PC-9 (cell line): Measurements from ENCODE around the gene MAP3K8. TPM values are rescaled to one million over a fixed set of nuclear protein-coding genes. Genes with fewer than 3 reads are reported as not detected.
A peak's percentile ranks its signal among the peaks of the same experiment; 100 is the strongest.

Experiments
- BruUV-seq: library from RNA; stranded (reverse); fragments of 400-500 nt; replicated peaks from 2 replicates; lab custom pipeline; 2021; lab: Mats Ljungman, UMichigan
- CTCF ChIA-PET: fragments of 300-600 bp; sonication (Branson Sonifier 250); formaldehyde crosslinking; loops from one replicate; lab custom pipeline; 2022; ENCODE audit warnings: antibody characterized with exemption; lab: Charles Lee
- POLR2A ChIA-PET: fragments of 300-600 bp; sonication (Branson Sonifier 250); formaldehyde crosslinking; loops from one replicate; lab custom pipeline; 2022; ENCODE audit warnings: antibody characterized with exemption; ENCODE audit not compliant: unreplicated experiment; lab: Charles Lee
- DNase-seq, 2 experiments: peaks; one replicate each; pipeline versions ENCODE4 v3.0.0 to v3.0.0-alpha.2; 2015 to 2022; ENCODE audit warnings: mixed read lengths in 1 of 2
- H2AFZ ChIP-seq: fragments of 200-600 bp; sonication (generic); 2 replicates; pipeline ENCODE4 v1.8.1; 2017; ENCODE audit warnings: antibody characterized with exemption
- H3F3A ChIP-seq: fragments of 200-600 bp; sonication (generic); 2 replicates; pipeline ENCODE4 v1.8.1; 2017; ENCODE audit warnings: antibody characterized with exemption, mild to moderate bottlenecking, low read depth; ENCODE audit not compliant: insufficient read depth
- H3K27ac ChIP-seq: fragments of 200-600 bp; sonication (generic); 2 replicates; pipeline ENCODE4 v1.6.1; 2016; ENCODE audit warnings: mixed run types
- H3K27me3 ChIP-seq: fragments of 200-600 bp; sonication (generic); 2 replicates; pipeline ENCODE4 v1.6.1; 2016; ENCODE audit warnings: low read depth, mixed run types; ENCODE audit not compliant: insufficient read depth
- H3K36me3 ChIP-seq: fragments of 200-600 bp; sonication (generic); 2 replicates; pipeline ENCODE4 v1.6.1; 2016; ENCODE audit warnings: low read depth, mixed run types
- H3K4me1 ChIP-seq: fragments of 200-600 bp; sonication (generic); replicated peaks from 2 replicates; pipeline ENCODE4 v1.6.1; 2016; ENCODE audit warnings: mixed run types; ENCODE audit not compliant: insufficient read depth
- H3K4me2 ChIP-seq: fragments of 200-600 bp; sonication (generic); 2 replicates; pipeline ENCODE4 v1.6.1; 2017; ENCODE audit warnings: mixed run types
- H3K4me3 ChIP-seq: fragments of 200-600 bp; sonication (generic); 2 replicates; pipeline ENCODE4 v1.6.1; 2016; ENCODE audit warnings: mixed run types
- H3K79me2 ChIP-seq: fragments of 200-600 bp; sonication (generic); 2 replicates; pipeline ENCODE4 v1.6.1; 2017; ENCODE audit warnings: low read depth, mixed run types
- H3K9me2 ChIP-seq: fragments of 200-600 bp; sonication (generic); 2 replicates; pipeline ENCODE4 v1.8.1; 2017; ENCODE audit warnings: mild to moderate bottlenecking; ENCODE audit not compliant: insufficient read depth
- H3K9me3 ChIP-seq: fragments of 200-600 bp; sonication (generic); 2 replicates; pipeline ENCODE4 v1.8.1; 2016; ENCODE audit warnings: low read depth; ENCODE audit not compliant: insufficient read depth
- H4K20me1 ChIP-seq: fragments of 200-600 bp; sonication (generic); 2 replicates; pipeline ENCODE4 v1.8.1; 2017; ENCODE audit not compliant: insufficient read depth
- CTCF ChIP-seq: fragments of 200-600 bp; sonication (generic); conservative IDR thresholded peaks from 2 replicates; pipeline ENCODE4 v1.6.1; 2017; ENCODE audit warnings: mixed run types, antibody characterized with exemption, mild to moderate bottlenecking, moderate library complexity
- EZH2 ChIP-seq: fragments of 200-600 bp; sonication (generic); IDR thresholded peaks from 2 replicates; pipeline ENCODE4 v1.8.0; 2017; ENCODE audit warnings: antibody characterized with exemption, low read depth
- intact Hi-C: fragments of 100-400 bp; cut with micrococcal nuclease; formaldehyde crosslinking; loops from one replicate; pipeline ENCODE4 v1.10.0; 2022; ENCODE audit not compliant: unreplicated experiment
- total RNA-seq: library from RNA; stranded (reverse); gene quantifications from 2 replicates; pipeline ENCODE4 v1.2.3, GENCODE V29; 2021

MAP3K8 gene
- total RNA-seq, 1 experiment from 2014 or later = 14.3 TPM

- Histone ChIP-seq H3K79me2 (no peaks in the 10 kb centered on the region), H2AFZ (no peak overlapping the region), H3K9me2 (no peaks in the 10 kb centered on the region), H3K4me1 (peaks cover 44% of the 10 kb centered on the region), H3F3A (peaks cover 23% of the 10 kb centered on the region; the same call in 1 of the 2 replicates), H3K4me3 (no peak overlapping the region), H4K20me1 (no peaks in the 10 kb centered on the region), H3K36me3 (no peaks in the 10 kb centered on the region), H3K9me3 (no peaks in the 10 kb centered on the region), H3K27ac (peak overlapping the region; percentile 53), H3K27me3 (no peaks in the 10 kb centered on the region), H3K4me2 (peak overlapping the region; percentile 31)
- ChIA-PET CTCF (no interaction called here), POLR2A (no interaction called here)
- intact Hi-C loops = loop anchor here (2.0 kb wide), 1 partner anchor 73 kb away; no protein-coding TSS in a partner anchor
- peak in 1 of 2 experiments; percentile 76 for DNase-seq
- TF ChIP-seq EZH2 = no peak
- no peak for TF ChIP-seq CTCF
- no TSS peak for BruUV-seq
Measured at GRCh38 chr10:30495687-30496086, 61.7 kb downstream of the MAP3K8 start.

GRCh38 chr10:30499816-30500215 lies 65.8 kb downstream of the MAP3K8 start:
- H4K20me1 ChIP-seq = no peaks in the 10 kb centered on the region
- no peaks in the 10 kb centered on the region for H3K36me3 ChIP-seq
- no peak overlapping the region for H2AFZ ChIP-seq
- CTCF ChIA-PET = no interaction called here
- no peaks in the 10 kb centered on the region for H3K27me3 ChIP-seq
- no peaks in the 10 kb centered on the region for H3K79me2 ChIP-seq
- peaks cover 33% of the 10 kb centered on the region for H3K4me1 ChIP-seq
- H3K9me2 ChIP-seq = no peaks in the 10 kb centered on the region
- TF ChIP-seq CTCF (no peak), EZH2 (no peak)
- H3K4me2 ChIP-seq = no peak overlapping the region
- H3K4me3 ChIP-seq = no peak overlapping the region
- no peak overlapping the region for H3K27ac ChIP-seq
- DNase-seq = no peak
- intact Hi-C loops = no loop called here
- no peaks in the 10 kb centered on the region for H3K9me3 ChIP-seq
- peaks cover 11% of the 10 kb centered on the region; the same call in 1 of the 2 replicates for H3F3A ChIP-seq
- BruUV-seq = no TSS peak
- POLR2A ChIA-PET = no interaction called here

GRCh38 chr10:30500534-30500933 lies 66.5 kb downstream of the MAP3K8 start:
- no peak overlapping the region for H3K4me3 ChIP-seq
- DNase-seq = no peak
- H3K4me2 ChIP-seq = no peak overlapping the region
- peaks cover 11% of the 10 kb centered on the region; the same call in 1 of the 2 replicates for H3F3A ChIP-seq
- H3K9me2 ChIP-seq = no peaks in the 10 kb centered on the region
- ChIA-PET POLR2A (no interaction called here), CTCF (no interaction called here)
- H3K4me1 ChIP-seq = peaks cover 26% of the 10 kb centered on the region
- no peaks in the 10 kb centered on the region for H3K36me3 ChIP-seq
- no peaks in the 10 kb centered on the region for H3K27me3 ChIP-seq
- no TSS peak for BruUV-seq
- no peaks in the 10 kb centered on the region for H4K20me1 ChIP-seq
- H2AFZ ChIP-seq = no peak overlapping the region
- no peak overlapping the region for H3K27ac ChIP-seq
- TF ChIP-seq EZH2 = no peak
- no peak for TF ChIP-seq CTCF
- no peaks in the 10 kb centered on the region for H3K9me3 ChIP-seq
- H3K79me2 ChIP-seq = no peaks in the 10 kb centered on the region
- intact Hi-C loops = no loop called here
